NCI-H1417 treated with DMSO at 0.1 percent for 48 hours (cell line): ENCODE results near the gene FUZ.

Experiments
- DNase-seq: peaks from one replicate; lab custom pipeline; 2025; lab: John Stamatoyannopoulos, UW

FUZ gene

DNA sequence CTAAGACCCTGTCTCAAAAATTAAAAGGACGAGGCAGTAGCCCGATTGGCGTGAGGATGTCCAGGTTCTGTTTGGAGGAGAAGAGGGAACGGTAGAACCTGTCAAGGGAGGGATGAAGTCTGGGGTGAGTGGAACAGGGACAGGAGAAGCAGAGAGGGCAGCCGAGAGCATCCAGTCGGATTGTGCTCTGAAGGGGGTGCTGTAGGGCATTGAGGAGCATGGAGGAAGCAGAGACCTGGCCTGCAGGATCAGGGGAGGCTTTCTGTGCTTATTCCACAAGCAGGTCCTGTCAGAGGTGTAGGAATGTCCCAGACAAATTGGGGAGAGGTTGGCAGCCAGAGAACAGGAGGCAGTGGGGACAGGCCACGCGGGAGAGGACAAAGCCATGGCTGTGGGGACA, 32.2 kb downstream of the FUZ start:
- no peak for DNase-seq

DNA sequence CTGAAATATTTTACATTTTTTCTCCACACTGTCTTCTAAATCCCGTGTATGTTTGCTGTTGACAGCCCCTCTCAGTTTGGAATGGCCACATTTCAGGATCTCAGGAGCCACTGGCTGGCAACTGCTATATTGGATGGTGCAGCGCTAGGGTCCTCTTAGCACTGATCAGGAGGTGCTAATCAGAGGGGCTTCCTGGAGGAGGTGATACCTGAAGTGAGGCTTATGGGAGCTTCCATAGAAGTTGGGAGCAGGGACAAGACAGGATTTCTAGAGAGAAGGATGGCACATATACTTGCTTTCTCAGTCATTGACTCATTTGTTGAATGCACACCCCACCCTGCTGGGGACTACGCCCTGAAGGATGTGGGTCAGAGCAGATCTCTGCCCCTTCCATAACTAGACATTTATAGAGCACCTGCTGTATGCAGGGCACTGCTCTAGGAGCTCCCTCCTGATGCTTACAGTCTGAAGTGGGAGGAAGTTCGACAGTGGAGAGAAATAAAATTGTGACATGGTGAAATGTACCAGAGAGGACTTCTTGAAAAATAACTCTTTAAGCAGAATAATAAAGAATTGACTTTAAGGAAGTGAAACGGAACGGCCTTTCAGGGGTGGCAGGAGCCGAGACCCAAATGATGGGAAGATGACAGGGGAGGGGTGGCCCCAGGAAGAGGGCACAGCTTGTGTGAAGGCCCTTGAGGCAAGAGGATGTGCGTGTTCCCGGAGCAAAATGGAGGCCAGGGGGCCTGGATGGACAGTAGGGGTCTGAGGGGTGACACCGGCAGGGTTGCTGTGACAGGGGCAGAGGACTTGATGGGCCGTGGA, 33.1 kb downstream of the FUZ start:
- DNase-seq, result no peak

DNA sequence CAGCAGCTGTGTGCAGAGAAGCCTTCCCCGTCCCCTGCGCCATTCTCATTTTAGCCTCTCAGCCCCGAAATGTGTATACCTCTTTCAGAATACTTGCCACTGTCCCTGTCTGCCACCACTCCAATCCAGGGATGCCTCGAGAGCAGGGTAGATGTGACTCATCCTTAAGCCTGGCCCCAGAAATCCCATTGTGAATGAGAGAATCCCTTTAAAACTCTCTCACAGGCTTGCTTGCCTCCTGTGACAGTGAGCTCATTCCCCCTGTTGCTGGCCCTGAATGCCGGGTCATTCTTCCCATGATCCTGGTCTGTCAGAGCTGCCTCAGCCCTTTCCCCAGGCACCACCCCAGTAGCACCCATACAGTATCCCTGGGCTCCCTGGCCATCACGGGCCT, 36.7 kb downstream of the FUZ start:
- no peak for DNase-seq

DNA sequence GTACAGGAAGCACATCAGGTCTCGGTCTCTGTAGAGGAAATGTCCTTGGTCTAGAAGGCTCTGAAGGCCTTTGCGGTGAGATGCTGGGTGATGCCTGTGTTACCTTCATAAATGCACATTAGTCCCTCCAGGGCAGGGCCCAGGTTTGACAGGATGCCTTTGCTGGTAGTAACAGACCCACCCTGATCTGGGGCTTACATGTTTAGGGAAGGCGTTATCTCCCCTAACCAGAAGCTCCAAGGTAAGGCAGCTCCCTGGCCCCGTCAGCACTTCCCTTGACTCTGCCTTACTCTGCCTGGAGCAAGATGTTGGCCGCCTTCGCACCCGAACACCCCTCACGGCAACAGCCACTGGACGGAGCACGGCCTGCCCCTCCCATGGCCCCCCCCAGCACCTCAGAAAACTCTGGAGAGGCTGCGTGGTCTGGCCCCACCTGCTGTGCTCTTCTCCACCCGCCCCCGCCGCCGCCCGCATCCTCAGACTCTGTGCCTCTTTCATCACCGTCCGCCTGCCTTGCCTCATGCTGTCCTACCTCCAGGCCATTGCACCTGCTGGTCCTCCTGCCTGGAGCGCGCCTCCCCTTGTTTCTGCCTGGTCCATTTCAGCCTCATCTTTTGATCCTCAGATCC, 37.2 kb downstream of the FUZ start:
- no peak for DNase-seq

DNA sequence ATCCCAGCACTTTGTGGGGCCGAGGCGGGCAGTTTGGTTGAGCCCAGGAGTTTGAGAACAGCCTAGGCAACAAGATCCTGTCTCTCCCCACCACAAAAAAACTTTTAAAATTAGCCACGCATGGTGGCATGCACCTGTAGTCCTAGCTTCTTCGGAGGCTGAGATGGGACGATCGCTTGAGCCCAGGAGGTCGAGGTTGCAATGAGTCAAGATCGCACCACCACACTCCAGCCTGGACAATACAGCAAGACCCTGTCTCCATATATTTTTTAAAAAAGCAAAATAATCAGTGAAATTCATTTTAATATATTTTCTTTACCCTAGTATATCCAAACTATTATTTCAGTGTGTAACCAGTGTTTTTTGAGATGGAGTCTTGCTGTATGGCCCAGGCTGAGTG, 38.1 kb downstream of the FUZ start:
- DNase-seq, result no peak

DNA sequence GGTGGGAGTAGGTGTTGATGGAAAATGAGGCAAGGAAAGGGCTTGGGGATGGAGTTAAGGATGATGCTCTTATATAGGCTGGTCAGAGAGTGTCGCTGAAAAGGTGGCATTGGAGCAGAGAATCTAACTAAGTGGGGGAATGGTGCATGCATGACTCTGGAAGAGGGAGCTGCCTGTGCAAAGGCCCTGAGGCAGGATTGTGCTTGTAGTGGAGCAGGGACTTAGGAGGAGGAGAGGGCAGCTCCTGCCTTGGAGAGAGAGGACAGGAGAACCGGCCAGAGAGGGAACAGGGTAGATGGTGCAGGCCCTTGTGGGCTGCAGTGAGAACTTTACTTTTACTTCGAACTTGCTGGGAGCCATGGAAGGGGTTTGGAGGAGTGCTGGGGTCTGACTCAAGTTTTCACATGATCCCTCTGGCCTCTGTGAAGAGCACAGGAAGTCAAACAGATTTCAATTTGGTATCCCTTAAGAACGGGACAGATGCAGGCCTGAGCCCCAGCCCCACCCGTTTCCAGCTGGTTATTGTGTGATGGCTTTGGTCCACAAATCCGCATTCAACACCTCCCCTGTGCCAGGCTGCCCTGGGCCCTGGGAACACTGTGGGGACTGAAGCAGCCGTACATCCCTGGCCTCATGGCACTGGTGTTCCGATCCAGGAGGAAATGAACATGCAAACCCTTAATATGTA, 39.3 kb downstream of the FUZ start:
- no peak for DNase-seq

DNA sequence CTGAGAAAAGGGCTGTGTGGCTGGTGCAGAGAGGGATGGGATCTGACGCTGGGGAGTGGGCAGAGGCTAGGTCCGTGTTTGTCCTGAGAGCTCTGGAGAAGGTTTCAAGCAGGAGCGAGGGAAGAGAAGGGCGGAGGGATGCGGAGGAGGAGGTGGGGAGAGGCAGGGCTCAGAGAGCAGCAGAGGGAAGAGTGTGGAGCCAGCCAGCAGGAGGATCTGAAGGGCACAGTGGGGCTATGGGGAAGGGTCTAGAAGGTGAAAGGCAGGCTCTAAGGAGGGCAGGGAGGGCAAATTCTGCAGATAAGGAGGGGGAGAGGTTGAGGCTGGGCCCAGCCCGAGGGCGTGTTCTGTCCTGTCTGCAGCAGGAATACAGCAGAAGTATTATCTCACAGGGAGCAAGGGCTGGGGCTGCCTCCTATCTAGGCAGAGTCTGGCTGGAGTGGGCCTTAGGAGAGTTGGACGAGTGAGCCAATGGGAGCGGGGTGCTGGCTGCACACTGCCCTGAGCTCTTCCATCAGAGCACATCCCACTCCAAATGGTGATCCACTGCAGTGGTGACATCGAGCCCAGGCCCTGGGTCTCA, 40.2 kb downstream of the FUZ start:
- DNase-seq, result no peak

DNA sequence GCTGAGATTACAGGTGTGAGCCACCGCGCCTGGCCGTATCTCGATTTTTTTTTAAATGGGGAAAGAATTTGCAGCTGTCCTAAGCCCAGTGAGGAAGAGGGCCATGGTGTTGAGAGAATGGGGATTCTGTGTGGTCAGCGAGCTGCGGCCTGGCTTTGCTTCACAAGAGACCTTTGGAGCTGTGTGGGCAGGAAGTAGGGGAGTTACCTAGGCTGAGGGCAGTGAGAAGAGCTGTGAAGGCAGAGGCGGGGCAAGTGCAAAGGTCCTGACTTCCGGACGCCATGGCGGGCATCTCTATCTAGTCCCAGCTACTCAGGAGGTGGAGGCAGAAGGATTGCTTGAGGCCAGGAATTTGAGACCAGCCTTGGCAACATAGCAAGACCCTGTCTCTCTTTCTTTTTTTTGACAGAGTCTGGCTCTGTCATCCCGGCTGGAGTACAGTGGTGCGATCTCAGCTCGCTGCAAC, 41.4 kb downstream of the FUZ start:
- no peak for DNase-seq

DNA sequence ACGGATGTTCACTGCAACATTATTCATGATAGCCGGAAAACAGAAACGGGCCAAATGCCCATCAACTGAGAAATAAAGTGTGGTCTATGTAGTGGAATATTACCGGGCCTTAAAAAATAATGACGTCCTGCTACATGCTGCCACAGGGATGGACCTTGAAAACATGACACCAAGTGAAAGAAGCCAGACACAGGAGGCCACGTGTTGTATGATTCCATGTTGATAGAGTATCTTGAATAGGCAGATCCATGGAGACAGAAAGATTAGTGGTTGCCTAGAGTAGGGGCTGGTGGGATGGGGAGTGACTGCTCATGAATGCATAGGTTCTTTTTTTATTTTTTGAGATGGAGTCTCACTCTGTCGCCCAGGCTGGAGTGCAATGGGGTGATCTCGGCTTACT, 42.6 kb downstream of the FUZ start:
- DNase-seq, result no peak

DNA sequence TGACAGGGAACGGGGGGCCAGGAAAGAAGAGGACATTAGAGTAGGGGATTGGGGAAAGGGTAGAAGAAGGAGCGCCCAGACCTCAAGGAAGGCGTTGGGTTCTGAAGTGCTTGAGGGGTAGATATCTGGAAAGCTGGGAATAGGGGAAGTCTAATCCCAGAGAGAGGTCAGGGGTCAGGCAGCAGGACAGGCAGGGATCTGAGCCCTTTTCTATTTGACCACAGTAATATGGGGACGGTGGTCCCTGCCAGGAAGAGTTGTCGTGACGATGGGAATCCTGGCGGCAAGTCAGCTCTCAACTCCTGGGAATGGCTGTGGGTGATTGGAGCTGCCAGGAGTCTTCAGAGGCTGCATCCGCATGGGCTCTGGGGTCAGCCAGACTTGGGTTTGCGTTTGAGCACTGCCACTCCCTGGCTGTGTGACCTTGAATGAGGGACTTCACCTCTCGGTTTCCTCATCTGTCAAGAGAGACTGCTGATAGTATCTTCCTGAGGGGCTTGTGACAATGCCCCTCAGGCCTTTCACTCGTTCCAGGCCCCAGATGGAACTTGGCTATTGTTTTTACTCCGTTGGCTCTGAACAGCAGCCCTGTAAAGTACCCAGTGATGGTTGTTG, 45.0 kb downstream of the FUZ start:
- DNase-seq, result no peak

DNA sequence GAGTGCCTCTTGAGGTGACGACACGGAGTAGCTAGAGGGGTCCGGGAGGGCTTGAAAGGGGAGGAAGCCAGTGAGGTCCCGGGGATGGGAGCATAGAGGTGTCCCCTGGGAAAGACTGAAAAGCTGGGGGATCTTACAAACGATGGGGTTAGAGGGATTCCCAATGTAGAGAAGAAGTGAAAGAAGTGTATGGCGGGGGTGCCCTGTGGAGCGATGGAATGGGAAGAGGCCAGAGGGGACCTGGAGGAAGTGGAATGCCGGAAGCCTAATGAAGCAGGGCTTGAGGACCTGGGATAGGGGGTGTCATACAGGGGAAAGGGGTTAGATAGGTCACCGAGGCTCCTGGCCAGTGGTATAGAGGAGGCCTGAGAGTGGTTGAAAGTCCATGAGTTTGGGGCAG, 45.7 kb downstream of the FUZ start:
- DNase-seq, result no peak

DNA sequence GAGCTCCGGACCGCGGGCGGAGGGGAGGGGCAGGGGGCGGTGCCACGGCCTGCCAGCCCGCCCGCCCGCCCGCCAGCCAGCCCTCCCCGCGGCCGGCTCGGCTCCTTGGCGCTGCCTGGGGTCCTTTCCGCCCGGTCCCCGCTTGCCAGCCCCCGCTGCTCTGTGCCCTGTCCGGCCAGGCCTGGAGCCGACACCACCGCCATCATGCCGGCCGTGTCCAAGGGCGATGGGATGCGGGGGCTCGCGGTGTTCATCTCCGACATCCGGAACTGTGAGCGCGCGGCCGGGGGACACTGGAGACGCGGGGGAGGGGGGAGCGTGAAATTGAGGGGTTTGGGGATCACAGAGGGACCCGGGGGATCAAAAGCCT, 46.2 kb downstream of the FUZ start, which contains the start of gene AP2A1:
TSS of gene AP2A1 (plus strand) at position 72 of the 370 bp plus-strand sequence. CDS start at position 205, 133 bp downstream.
- no peak for DNase-seq

DNA sequence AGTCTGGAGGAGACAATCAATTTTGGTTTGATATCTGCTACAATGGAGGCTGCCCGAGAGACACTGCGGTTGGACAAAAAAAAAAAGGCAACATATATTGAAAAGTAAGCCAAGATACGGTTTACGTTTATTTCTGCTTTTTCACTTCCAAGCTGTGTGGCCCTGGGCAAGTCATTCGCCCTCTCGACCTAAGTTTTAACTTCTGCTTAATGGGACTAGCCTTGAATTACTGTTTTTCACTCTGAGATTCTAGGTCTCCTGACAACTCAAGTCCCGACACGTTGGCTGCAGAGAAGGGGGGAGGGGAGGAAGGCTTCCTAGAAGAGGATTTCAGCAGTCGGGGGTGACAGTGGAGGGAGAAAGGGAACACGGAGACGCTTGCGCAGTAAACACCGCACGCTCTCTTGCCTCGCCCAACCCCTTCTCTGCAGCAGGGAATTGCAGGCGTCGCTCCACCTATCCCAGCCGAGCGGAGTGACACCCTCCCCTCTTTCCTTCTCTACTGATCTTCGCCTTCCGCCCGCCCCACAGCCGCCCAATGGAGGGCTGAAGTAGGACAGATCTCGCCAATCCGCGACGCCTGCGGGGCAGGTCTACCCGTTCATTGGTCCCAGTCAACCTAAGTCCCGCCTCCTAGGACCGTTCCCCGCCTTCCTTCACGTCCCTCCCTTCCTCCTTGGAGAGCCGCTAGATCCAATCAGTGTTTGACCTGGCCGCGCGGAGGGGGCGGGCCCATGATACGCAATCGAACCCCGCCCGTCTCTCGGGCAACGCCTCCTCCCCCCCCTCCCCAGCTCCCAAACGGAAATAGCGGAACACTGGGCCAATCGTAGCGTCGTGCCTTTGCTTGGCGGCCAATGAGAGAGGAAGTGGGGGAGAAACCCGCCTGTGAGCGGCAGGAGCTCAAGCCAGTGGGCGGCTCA, 46.8 kb downstream of the FUZ start:
- peak; percentile 98 for DNase-seq

DNA sequence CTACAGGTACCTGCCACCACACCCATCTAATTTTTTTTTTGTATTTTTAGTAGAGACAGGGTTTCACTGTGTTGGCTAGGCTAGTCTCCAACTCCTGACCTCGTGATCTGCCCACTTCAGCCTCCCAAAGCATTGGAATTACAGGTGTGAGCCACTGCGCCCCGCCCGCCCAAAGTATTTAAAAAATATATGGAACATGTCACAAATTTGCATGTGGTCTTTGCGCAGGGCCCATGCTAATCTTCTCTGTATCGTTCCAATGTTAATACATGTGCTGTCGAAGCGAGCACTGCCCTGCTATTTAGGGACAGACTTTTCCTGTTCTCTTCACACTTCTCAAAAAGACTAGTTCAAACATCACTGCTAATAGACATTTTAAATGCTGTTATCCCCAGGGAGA, 48.8 kb downstream of the FUZ start:
- DNase-seq, result no peak

DNA sequence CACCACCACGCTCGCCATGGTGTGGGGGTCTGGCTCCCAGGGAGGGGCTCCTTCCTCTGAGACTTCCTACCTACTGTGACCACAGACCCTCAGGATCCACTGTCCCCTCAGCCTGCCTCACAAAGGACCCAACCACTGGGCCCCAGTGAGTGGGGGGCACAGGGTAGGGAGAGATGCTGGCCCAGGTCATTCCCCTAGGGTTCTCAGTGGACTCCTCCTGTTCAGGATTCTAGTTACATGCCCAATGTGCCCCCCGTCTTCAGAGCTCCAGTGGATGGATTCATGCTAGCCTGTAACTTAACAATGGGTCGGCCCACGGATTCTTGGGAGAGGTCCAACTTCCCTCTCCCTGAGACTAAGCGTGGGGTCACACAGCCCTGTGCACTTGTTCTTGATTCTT, 49.9 kb downstream of the FUZ start, which contains the start of gene TSKS:
TSS of gene TSKS (minus strand) at position 77 of the 400 bp plus-strand sequence. CDS start at position 18, 59 bp downstream.
- DNase-seq, result no peak

DNA sequence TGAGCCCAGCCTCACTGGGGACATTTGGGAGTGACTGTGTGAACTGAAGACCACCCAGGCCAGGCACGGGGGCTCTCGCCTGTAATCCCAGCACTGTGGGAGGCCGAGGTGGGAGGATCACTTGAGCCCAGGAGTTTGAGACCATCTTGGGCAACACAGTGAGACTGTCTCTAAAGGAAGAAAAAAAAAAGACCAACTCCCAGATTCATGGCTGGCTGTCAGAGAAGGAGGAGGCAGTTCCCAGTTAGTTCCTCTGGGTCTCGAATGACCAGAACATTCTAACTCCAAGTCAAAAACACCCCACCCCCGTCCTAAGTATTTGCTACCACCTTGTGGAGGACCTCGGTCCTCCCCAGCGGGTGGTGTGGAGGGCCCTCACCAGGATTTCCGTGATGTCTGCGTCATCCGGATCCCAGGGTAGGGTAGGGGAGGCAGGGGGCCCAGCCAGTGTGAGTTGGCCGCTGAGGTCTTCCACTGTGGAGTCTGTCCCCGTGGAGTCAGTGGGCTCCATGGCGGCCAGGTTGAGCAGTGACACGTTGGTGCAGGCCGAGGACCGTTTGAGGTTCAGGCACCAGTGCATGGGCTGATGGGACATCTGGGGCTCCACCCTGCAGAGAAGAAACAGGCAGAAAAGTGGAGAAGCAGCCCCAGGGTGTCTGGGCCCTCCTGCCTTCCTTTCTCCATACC, 51.3 kb downstream of the FUZ start:
- DNase-seq, result no peak

DNA sequence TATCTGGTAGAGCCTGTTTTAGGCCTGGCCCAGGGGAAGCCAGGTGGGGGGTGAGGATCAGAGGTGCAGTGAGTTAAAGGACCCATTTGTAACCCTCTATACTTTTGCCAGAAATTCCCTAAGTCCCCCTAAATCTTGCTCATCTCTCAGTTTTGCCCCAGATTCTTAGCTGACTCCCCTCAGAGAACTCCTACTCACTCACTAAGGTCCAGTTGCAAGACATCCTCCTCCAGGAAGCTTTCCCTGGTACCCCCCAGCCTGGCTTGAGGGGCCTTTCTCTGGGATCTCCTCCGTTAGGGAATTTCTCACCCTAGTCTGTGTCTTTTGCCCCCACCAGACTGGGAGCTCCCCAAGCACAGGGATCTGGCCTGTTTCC, 51.9 kb downstream of the FUZ start:
- no peak for DNase-seq

DNA sequence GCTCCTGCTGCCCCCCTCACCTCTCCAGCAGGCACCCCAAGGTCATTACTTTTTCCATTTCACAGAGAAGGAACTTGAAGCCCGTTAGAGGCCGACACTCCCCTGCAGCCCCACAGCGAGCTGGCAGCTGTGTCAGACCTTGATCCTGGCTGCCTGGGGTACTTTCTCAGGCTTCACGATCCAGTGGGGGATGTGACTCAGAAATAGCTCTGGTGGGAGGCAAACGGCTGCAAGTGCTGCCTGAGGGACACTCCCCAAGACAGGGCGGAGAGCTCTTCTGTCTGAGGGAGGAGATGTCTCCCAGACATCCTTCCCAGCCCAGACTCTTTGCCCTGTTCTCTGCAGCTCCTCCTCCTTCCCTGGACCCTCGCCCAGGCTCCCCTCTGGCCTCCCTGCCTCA, 54.8 kb downstream of the FUZ start:
- DNase-seq, result no peak
